ENCODE results near the gene SPATA16.

DNA sequence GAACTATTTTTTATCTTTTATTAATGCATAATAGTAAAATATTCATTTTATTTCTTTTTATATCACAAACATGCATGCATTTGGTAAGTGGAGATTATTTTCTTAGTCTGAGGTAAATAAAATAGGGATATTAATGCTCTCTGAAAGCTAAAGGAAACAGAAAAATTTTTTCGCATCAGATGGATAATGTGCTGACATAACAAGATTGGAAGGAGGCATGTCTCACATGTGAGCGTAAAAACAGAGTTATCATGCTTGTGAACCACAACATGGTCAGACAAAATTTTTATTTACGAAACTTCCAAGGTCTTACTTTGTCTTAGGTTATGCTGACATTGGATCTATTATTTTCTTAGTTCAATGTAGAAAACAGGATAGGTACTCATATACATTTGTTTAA lies 166.1 kb downstream of the SPATA16 start:
- TF ChIP-seq ZNF8 (CRISPR knock-in tag; IDR thresholded peaks at IDR 0.05) (no peak), CSDC2 (CRISPR knock-in tag; IDR thresholded peaks at IDR 0.05) (no peak), OSR1 (CRISPR knock-in tag; IDR thresholded peaks at IDR 0.05) (no peak), ISL1 (CRISPR knock-in tag; IDR thresholded peaks at IDR 0.05) (no peak), RARB (CRISPR knock-in tag; IDR thresholded peaks at IDR 0.05) (no peak), ZFP3 (CRISPR knock-in tag; IDR thresholded peaks at IDR 0.05) (no peak), ESRRG (CRISPR knock-in tag; IDR thresholded peaks at IDR 0.05) (no peak), ZFP30 (CRISPR knock-in tag; IDR thresholded peaks at IDR 0.05) (no peak), SNAI2 (CRISPR knock-in tag; IDR thresholded peaks at IDR 0.05) (no peak)
- TF ChIP-seq, protein P1, sequence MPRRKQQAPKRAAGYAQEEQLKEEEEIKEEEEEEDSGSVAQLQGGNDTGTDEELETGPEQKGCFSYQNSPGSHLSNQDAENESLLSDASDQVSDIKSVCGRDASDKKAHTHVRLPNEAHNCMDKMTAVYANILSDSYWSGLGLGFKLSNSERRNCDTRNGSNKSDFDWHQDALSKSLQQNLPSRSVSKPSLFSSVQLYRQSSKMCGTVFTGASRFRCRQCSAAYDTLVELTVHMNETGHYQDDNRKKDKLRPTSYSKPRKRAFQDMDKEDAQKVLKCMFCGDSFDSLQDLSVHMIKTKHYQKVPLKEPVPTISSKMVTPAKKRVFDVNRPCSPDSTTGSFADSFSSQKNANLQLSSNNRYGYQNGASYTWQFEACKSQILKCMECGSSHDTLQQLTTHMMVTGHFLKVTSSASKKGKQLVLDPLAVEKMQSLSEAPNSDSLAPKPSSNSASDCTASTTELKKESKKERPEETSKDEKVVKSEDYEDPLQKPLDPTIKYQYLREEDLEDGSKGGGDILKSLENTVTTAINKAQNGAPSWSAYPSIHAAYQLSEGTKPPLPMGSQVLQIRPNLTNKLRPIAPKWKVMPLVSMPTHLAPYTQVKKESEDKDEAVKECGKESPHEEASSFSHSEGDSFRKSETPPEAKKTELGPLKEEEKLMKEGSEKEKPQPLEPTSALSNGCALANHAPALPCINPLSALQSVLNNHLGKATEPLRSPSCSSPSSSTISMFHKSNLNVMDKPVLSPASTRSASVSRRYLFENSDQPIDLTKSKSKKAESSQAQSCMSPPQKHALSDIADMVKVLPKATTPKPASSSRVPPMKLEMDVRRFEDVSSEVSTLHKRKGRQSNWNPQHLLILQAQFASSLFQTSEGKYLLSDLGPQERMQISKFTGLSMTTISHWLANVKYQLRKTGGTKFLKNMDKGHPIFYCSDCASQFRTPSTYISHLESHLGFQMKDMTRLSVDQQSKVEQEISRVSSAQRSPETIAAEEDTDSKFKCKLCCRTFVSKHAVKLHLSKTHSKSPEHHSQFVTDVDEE (CRISPR knock-in tag; IDR thresholded peaks at IDR 0.05), result no peak
- TF ChIP-seq, protein P2, sequence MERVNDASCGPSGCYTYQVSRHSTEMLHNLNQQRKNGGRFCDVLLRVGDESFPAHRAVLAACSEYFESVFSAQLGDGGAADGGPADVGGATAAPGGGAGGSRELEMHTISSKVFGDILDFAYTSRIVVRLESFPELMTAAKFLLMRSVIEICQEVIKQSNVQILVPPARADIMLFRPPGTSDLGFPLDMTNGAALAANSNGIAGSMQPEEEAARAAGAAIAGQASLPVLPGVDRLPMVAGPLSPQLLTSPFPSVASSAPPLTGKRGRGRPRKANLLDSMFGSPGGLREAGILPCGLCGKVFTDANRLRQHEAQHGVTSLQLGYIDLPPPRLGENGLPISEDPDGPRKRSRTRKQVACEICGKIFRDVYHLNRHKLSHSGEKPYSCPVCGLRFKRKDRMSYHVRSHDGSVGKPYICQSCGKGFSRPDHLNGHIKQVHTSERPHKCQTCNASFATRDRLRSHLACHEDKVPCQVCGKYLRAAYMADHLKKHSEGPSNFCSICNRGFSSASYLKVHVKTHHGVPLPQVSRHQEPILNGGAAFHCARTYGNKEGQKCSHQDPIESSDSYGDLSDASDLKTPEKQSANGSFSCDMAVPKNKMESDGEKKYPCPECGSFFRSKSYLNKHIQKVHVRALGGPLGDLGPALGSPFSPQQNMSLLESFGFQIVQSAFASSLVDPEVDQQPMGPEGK (CRISPR knock-in tag; IDR thresholded peaks at IDR 0.05; ENCODE audit: borderline replicate concordance), result no peak
- TF ChIP-seq, protein P3, sequence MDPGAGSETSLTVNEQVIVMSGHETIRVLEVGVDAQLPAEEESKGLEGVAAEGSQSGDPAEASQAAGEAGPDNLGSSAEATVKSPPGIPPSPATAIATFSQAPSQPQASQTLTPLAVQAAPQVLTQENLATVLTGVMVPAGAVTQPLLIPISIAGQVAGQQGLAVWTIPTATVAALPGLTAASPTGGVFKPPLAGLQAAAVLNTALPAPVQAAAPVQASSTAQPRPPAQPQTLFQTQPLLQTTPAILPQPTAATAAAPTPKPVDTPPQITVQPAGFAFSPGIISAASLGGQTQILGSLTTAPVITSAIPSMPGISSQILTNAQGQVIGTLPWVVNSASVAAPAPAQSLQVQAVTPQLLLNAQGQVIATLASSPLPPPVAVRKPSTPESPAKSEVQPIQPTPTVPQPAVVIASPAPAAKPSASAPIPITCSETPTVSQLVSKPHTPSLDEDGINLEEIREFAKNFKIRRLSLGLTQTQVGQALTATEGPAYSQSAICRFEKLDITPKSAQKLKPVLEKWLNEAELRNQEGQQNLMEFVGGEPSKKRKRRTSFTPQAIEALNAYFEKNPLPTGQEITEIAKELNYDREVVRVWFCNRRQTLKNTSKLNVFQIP (CRISPR knock-in tag; IDR thresholded peaks at IDR 0.05; ENCODE audit: borderline replicate concordance, low read depth), result no peak

All from SK-N-SH treated with all-trans-retinoic acid at 6 μM for 48 hours (cell line).